Neural cell (in vitro differentiated cells): Measurements from ENCODE around the gene PLA2G4E. TPM values are rescaled to one million over a fixed set of nuclear protein-coding genes. Genes with fewer than 3 reads are reported as not detected.

Source experiments
- H2AFZ ChIP-seq: fragments of 200-600, 300-800 bp; sonication (generic), shearing (Covaris generic); 2 replicates; pipeline ENCODE4 v1.6.0; 2014; ENCODE audit warnings: low read depth, mild to moderate bottlenecking, antibody characterized with exemption, low read length, moderate library complexity
- H3F3A ChIP-seq: fragments of 200-600 bp; shearing (Covaris generic); 2 replicates; pipeline ENCODE4 v1.6.1; 2016; ENCODE audit warnings: mild to moderate bottlenecking, moderate library complexity, mixed read lengths, antibody characterized with exemption, low read length; ENCODE audit not compliant: insufficient read depth, poor library complexity, severe bottlenecking
- H3K27ac ChIP-seq: fragments of 200-600, 300-800 bp; sonication (generic), shearing (Covaris generic); 2 replicates; pipeline ENCODE4 v1.5.1; 2014; ENCODE audit warnings: mild to moderate bottlenecking, low read length, moderate library complexity
- H3K27me3 ChIP-seq: fragments of 300-800, 200-600 bp; sonication (generic), shearing (Covaris generic); 2 replicates; pipeline ENCODE4 v1.6.0; 2014; ENCODE audit warnings: mild to moderate bottlenecking, low read depth, low read length, moderate library complexity; ENCODE audit not compliant: insufficient read depth
- H3K36me3 ChIP-seq: fragments of 300-800, 200-600 bp; sonication (generic), shearing (Covaris generic); 2 replicates; pipeline ENCODE4 v1.5.1; 2014; ENCODE audit warnings: mild to moderate bottlenecking, antibody characterized with exemption, low read length, moderate library complexity; ENCODE audit not compliant: insufficient read depth
- H3K4me2 ChIP-seq: fragments of 300-800, 200-600 bp; sonication (generic), shearing (Covaris generic); 2 replicates; pipeline ENCODE4 v1.6.0; 2014; ENCODE audit warnings: mild to moderate bottlenecking, low read length
- H3K4me3 ChIP-seq: fragments of 300-800, 200-600 bp; sonication (generic), shearing (Covaris generic); 2 replicates; pipeline ENCODE4 v1.5.1; 2014; ENCODE audit warnings: mild to moderate bottlenecking, low read length, moderate library complexity
- H3K79me2 ChIP-seq: fragments of 200-600 bp; shearing (Covaris generic); replicated peaks from 2 replicates; pipeline ENCODE4 v1.6.0; 2014; ENCODE audit warnings: mild to moderate bottlenecking, low read length, moderate library complexity; ENCODE audit not compliant: insufficient read depth
- H3K9ac ChIP-seq: fragments of 300-800, 200-600 bp; sonication (generic), shearing (Covaris generic); 2 replicates; pipeline ENCODE4 v1.6.1; 2016; ENCODE audit warnings: mild to moderate bottlenecking, low read length, mixed read lengths
- H3K9me2 ChIP-seq: fragments of 200-600 bp; shearing (Covaris generic); 2 replicates; pipeline ENCODE4 v1.6.1; 2016; ENCODE audit warnings: mild to moderate bottlenecking, low read length, mixed read lengths; ENCODE audit not compliant: insufficient read depth
- H3K9me3 ChIP-seq: fragments of 200-600, 300-800 bp; sonication (generic), shearing (Covaris generic); 2 replicates; pipeline ENCODE4 v1.6.1; 2016; ENCODE audit warnings: mild to moderate bottlenecking, mixed run types, low read length, moderate library complexity, mixed read lengths
- H4K20me1 ChIP-seq: fragments of 200-600 bp; shearing (Covaris generic); 2 replicates; pipeline ENCODE4 v1.6.1; 2016; ENCODE audit warnings: mild to moderate bottlenecking, mixed run types; ENCODE audit not compliant: insufficient read depth
- CTCF ChIP-seq: fragments of 450-650 bp; IDR thresholded peaks from 2 replicates; pipeline ENCODE4 v1.5.1; 2014; ENCODE audit warnings: antibody characterized with exemption, mild to moderate bottlenecking, moderate library complexity; ENCODE audit not compliant: poor library complexity, severe bottlenecking
- EP300 ChIP-seq: fragments of 450-650 bp; conservative IDR thresholded peaks from 2 replicates; pipeline ENCODE4 v1.6.1; 2014; ENCODE audit warnings: antibody characterized with exemption, mild to moderate bottlenecking, moderate library complexity; ENCODE audit not compliant: poor library complexity, severe bottlenecking
- EZH2 ChIP-seq: fragments of 200-600, 300-800 bp; shearing (Covaris generic), sonication (generic); IDR thresholded peaks from 2 replicates; pipeline ENCODE4 v1.6.1; 2014; ENCODE audit warnings: antibody characterized with exemption, low read length, borderline replicate concordance, mild to moderate bottlenecking; ENCODE audit not compliant: insufficient read depth, poor library complexity, severe bottlenecking
- MXI1 ChIP-seq: fragments of 450-650 bp; conservative IDR thresholded peaks from 2 replicates; pipeline ENCODE4 v1.6.1; 2014; ENCODE audit warnings: antibody characterized with exemption, mild to moderate bottlenecking; ENCODE audit not compliant: poor library complexity, severe bottlenecking
- POLR2AphosphoS5 ChIP-seq: IDR thresholded peaks from 2 replicates; pipeline ENCODE4 v1.6.1; 2012
- RAD21 ChIP-seq: fragments of 450-650 bp; conservative IDR thresholded peaks from 2 replicates; pipeline ENCODE4 v1.6.1; 2014; ENCODE audit warnings: antibody characterized with exemption, mild to moderate bottlenecking, moderate library complexity
- REST ChIP-seq: IDR thresholded peaks from 2 replicates; pipeline ENCODE4 v1.6.1; 2012; ENCODE audit warnings: borderline replicate concordance
- SMC3 ChIP-seq: fragments of 450-650 bp; conservative IDR thresholded peaks from 2 replicates; pipeline ENCODE4 v1.6.1; 2014; ENCODE audit warnings: antibody characterized with exemption, mild to moderate bottlenecking, moderate library complexity; ENCODE audit not compliant: poor library complexity
- TAF1 ChIP-seq: IDR thresholded peaks from 2 replicates; pipeline ENCODE4 v1.6.1; 2012; ENCODE audit warnings: low read depth
- polyA plus RNA-seq: library from polyadenylated mRNA; depleted of rRNA; stranded (reverse); fragments of >200 nt; gene quantifications from 2 replicates; pipeline ENCODE4 v1.2.3, GENCODE V29; 2014

PLA2G4E gene
- polyA plus RNA-seq, 1 donor from 2014 or later: not detected

GRCh38 chr15:41996376-41996775, 24.5 kb downstream of the PLA2G4E start:
- TF ChIP-seq CTCF (no peak), POLR2AphosphoS5 (no peak), TAF1 (no peak), REST (no peak), EZH2 (no peak), EP300 (no peak), RAD21 (no peak), MXI1 (no peak), SMC3 (no peak)
- no peaks in the 10 kb centered on the region for H3K9me2 ChIP-seq
- H4K20me1 ChIP-seq: no peaks in the 10 kb centered on the region
- no peaks in the 10 kb centered on the region for H3F3A ChIP-seq
- H3K9me3 ChIP-seq: no peaks in the 10 kb centered on the region
- H3K9ac ChIP-seq: no peak overlapping the region
- H3K79me2 ChIP-seq: no peaks in the 10 kb centered on the region
- H2AFZ ChIP-seq: no peak overlapping the region
- H3K36me3 ChIP-seq: no peaks in the 10 kb centered on the region
- H3K4me2 ChIP-seq: no peak overlapping the region
- no peaks in the 10 kb centered on the region for H3K27me3 ChIP-seq
- H3K27ac ChIP-seq: no peak overlapping the region
- no peak overlapping the region for H3K4me3 ChIP-seq

GRCh38 chr15:41995476-41995855, 25.4 kb downstream of the PLA2G4E start:
- Histone ChIP-seq H3K27me3 (no peaks in the 10 kb centered on the region), H3K4me3 (no peak overlapping the region), H3K9me3 (no peaks in the 10 kb centered on the region), H2AFZ (no peak overlapping the region), H4K20me1 (no peaks in the 10 kb centered on the region), H3K36me3 (no peaks in the 10 kb centered on the region), H3K9me2 (no peaks in the 10 kb centered on the region), H3K79me2 (no peaks in the 10 kb centered on the region), H3K4me2 (no peak overlapping the region), H3K9ac (no peak overlapping the region), H3F3A (no peaks in the 10 kb centered on the region), H3K27ac (no peak overlapping the region)
- no peak for TF ChIP-seq SMC3
- TF ChIP-seq EZH2: no peak
- no peak for TF ChIP-seq RAD21
- no peak for TF ChIP-seq TAF1
- TF ChIP-seq EP300: no peak
- no peak for TF ChIP-seq CTCF
- no peak for TF ChIP-seq MXI1
- no peak for TF ChIP-seq POLR2AphosphoS5
- no peak for TF ChIP-seq REST
